Measurements from ENCODE around the gene CFAP100. TPM values are rescaled to one million over a fixed set of nuclear protein-coding genes. Genes with fewer than 3 reads are reported as not detected.

Gene CFAP100
- total RNA-seq, 2 experiments from 2014 or later: not detected

- no peak for DNase-seq
- no peak overlapping the region for H3K4me3 Mint-ChIP-seq
- peaks cover 4% of the 10 kb centered on the region for H3K4me1 Mint-ChIP-seq
- POLR2A ChIA-PET: no interaction called here
- H3K27me3 Mint-ChIP-seq: peaks cover 26% of the 10 kb centered on the region
- ATAC-seq (ENCODE audit: low read depth): no peak
- H3K9me3 Mint-ChIP-seq: no peaks in the 10 kb centered on the region
- H3K36me3 Mint-ChIP-seq: no peaks in the 10 kb centered on the region
- no peak overlapping the region for H3K27ac Mint-ChIP-seq
These were observed 18.4 kb downstream of the CFAP100 start for GRCh38 chr3:126412841-126413692.

- Mint-ChIP-seq H3K9me3 (no peaks in the 10 kb centered on the region), H3K27ac (no peak overlapping the region), H3K36me3 (no peaks in the 10 kb centered on the region), H3K4me3 (no peak overlapping the region), H3K27me3 (peaks cover 26% of the 10 kb centered on the region), H3K4me1 (peaks cover 4% of the 10 kb centered on the region)
- ATAC-seq (ENCODE audit: low read depth) (no peak), DNase-seq (no peak)
- POLR2A ChIA-PET: no interaction called here
These were observed 19.0 kb downstream of the CFAP100 start for GRCh38 chr3:126413693-126414080.

DNA sequence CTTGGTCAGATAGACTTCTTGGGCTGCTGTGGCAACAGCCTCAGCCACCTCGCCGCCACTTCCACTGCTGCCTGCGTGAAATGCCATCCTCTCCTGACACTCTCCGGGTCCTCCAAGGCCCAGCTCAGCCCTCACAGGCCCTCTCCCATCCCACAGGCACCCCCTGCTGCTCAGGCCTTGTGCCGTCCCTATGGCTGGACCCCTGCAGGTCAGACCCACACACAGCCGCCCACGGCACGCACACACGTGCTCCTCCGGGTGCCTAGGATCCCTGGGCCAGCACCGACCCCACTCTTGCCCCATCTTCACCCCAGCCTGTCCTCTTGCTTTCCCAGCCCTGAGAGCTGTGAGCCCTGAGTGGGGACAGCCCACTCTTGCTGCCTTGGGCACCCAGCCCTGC is 19.7 kb downstream of the CFAP100 start:
- Mint-ChIP-seq H3K9me3 (no peaks in the 10 kb centered on the region), H3K4me1 (peaks cover 4% of the 10 kb centered on the region), H3K4me3 (no peak overlapping the region), H3K27me3 (peaks cover 26% of the 10 kb centered on the region), H3K36me3 (no peaks in the 10 kb centered on the region), H3K27ac (no peak overlapping the region)
- POLR2A ChIA-PET: no interaction called here
- DNase-seq (no peak), ATAC-seq (ENCODE audit: low read depth) (no peak)

GRCh38 chr3:126414961-126415660 is 20.4 kb downstream of the CFAP100 start:
- POLR2A ChIA-PET: no interaction called here
- Mint-ChIP-seq H3K36me3 (no peaks in the 10 kb centered on the region), H3K27ac (no peak overlapping the region), H3K4me3 (no peak overlapping the region), H3K4me1 (peaks cover 4% of the 10 kb centered on the region), H3K27me3 (peaks cover 26% of the 10 kb centered on the region), H3K9me3 (no peaks in the 10 kb centered on the region)
- no peak for DNase-seq
- ATAC-seq (ENCODE audit: low read depth): no peak

GRCh38 chr3:126415661-126416591 is 21.2 kb downstream of the CFAP100 start:
- no peaks in the 10 kb centered on the region for H3K36me3 Mint-ChIP-seq
- ATAC-seq (ENCODE audit: low read depth) (no peak), DNase-seq (no peak)
- POLR2A ChIA-PET: no interaction called here
- H3K4me3 Mint-ChIP-seq: no peak overlapping the region
- no peaks in the 10 kb centered on the region for H3K9me3 Mint-ChIP-seq
- H3K4me1 Mint-ChIP-seq: peaks cover 9% of the 10 kb centered on the region
- no peak overlapping the region for H3K27ac Mint-ChIP-seq
- H3K27me3 Mint-ChIP-seq: peaks cover 22% of the 10 kb centered on the region

GRCh38 chr3:126416943-126417342 is 22.2 kb downstream of the CFAP100 start:
- ATAC-seq (ENCODE audit: low read depth): no peak
- H3K4me1 Mint-ChIP-seq: peaks cover 9% of the 10 kb centered on the region
- peaks cover 14% of the 10 kb centered on the region for H3K27me3 Mint-ChIP-seq
- H3K27ac Mint-ChIP-seq: no peak overlapping the region
- no peak overlapping the region for H3K4me3 Mint-ChIP-seq
- DNase-seq: no peak
- no peaks in the 10 kb centered on the region for H3K9me3 Mint-ChIP-seq
- POLR2A ChIA-PET: no interaction called here
- H3K36me3 Mint-ChIP-seq: no peaks in the 10 kb centered on the region

- ATAC-seq (ENCODE audit: low read depth) (no peak), DNase-seq (no peak)
- Mint-ChIP-seq H3K9me3 (no peaks in the 10 kb centered on the region), H3K4me1 (peaks cover 9% of the 10 kb centered on the region), H3K4me3 (no peak overlapping the region), H3K27me3 (peaks cover 11% of the 10 kb centered on the region), H3K27ac (no peak overlapping the region), H3K36me3 (no peaks in the 10 kb centered on the region)
- POLR2A ChIA-PET: no interaction called here
These were observed 22.8 kb downstream of the CFAP100 start for GRCh38 chr3:126417515-126417914.

GRCh38 chr3:126417981-126418530 is 23.3 kb downstream of the CFAP100 start:
- no peak overlapping the region for H3K4me3 Mint-ChIP-seq
- H3K9me3 Mint-ChIP-seq: no peaks in the 10 kb centered on the region
- POLR2A ChIA-PET: no interaction called here
- H3K36me3 Mint-ChIP-seq: no peaks in the 10 kb centered on the region
- peaks cover 11% of the 10 kb centered on the region for H3K27me3 Mint-ChIP-seq
- H3K4me1 Mint-ChIP-seq: peaks cover 9% of the 10 kb centered on the region
- ATAC-seq (ENCODE audit: low read depth): no peak
- no peak overlapping the region for H3K27ac Mint-ChIP-seq
- no peak for DNase-seq

DNA sequence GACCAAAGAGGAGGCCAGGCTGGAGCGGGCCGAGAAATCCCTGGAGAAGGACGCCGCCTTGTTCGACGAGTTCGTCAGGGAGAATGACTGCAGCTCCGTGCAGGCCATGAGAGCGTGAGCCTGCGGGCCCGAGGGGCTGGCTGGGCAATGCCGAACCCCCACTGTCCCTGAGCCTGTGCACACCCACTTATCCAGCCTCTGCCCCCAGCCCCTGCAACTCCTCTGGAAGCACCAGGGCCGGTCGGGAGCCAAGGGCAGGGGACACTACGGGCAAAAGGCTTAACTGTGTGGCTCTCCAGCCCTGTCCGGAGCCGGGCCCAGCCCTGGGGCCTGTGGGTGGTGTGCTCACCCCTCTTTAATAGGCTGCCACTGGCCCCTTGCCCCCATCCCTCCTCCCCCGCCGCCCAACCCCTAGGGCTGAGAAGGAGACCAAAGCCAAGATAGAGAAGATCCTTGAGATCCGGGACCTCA is 24.0 kb downstream of the CFAP100 start:
- ATAC-seq (ENCODE audit: low read depth): no peak
- Mint-ChIP-seq H3K36me3 (no peaks in the 10 kb centered on the region), H3K27ac (no peak overlapping the region), H3K27me3 (peaks cover 10% of the 10 kb centered on the region), H3K4me1 (peaks cover 9% of the 10 kb centered on the region), H3K9me3 (no peaks in the 10 kb centered on the region), H3K4me3 (no peak overlapping the region)
- POLR2A ChIA-PET: no interaction called here
- DNase-seq: no peak

DNA sequence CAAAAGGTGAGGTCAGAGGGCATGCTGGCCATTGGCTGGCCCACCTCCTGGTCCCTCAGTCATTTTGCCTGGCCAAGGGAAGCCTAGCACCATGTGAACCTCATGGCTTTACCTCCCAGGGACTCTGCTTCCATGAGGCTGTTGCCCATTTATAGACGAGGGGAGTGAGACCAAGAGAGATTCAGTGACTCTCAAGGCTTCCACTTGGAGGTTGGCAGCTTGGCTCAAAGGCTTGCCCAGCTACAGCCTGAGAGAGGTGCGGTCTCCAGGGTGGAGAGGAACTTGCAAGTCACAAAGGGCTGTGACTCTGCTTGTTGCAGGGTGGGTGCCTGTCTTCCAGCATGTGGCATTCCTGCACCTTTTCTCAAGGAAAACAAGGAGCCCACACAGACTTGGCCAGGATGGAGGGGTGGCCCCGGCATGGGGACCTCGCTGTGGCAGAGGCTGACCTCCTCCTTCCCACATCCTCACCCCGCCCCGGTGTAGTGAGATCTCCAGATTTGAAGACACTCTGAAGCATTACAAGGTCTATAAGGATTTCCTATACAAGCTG is 24.5 kb downstream of the CFAP100 start:
- Mint-ChIP-seq H3K27ac (no peak overlapping the region), H3K36me3 (no peaks in the 10 kb centered on the region), H3K27me3 (peaks cover 10% of the 10 kb centered on the region), H3K9me3 (no peaks in the 10 kb centered on the region), H3K4me1 (peaks cover 9% of the 10 kb centered on the region), H3K4me3 (no peak overlapping the region)
- ATAC-seq (ENCODE audit: low read depth) (no peak), DNase-seq (no peak)
- POLR2A ChIA-PET: no interaction called here

DNA sequence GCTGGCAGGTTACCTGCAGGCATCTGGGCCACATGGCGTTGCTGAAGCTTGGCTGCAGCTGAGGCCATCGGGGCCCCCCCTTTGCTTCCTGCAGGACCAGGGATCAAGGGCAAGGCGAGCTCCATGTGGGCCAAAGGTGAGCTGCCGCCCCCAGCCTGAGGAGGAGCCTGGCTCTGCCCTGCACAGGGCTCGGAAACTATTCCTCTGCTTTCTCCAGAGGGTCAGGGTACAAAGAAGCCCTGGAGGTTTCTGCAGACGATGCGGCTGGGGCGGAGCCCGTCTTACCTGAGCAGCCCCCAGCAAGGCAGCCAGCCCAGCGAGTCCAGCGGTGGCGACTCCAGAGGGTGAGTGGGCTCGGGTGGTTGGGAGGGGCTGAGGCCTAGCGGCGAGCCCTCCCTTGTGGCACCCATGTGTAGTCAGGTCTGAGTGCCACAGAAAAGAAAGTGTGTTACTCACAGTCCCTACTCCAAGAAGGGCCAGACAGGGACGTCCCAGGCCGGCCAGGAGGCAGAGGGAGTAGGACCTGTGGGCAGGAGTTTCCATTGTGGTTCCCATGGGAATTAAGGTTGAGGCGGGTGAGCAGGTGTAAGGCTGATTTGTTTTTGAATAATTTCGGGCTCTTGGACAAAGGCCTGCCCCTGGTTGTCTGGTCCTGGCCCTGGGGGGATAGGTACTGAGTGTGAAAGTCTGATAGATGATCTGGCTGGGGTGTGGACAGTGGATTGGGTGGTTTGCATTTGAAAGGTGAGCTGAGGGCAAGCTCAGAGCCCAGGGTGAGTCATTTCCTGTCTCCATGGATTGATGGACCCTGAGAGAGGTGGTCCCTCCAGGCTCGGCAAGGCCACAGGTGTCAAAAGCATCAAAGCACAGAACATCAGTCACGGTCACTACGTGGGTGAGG is 25.4 kb downstream of the CFAP100 start:
- Mint-ChIP-seq H3K4me3 (no peak overlapping the region), H3K27ac (no peak overlapping the region), H3K27me3 (peaks cover 7% of the 10 kb centered on the region), H3K9me3 (no peaks in the 10 kb centered on the region), H3K4me1 (peaks cover 9% of the 10 kb centered on the region), H3K36me3 (no peaks in the 10 kb centered on the region)
- POLR2A ChIA-PET: interaction anchor here (0.6 kb wide), 1 partner anchor 176 kb away, joined by 3 read pairs; no protein-coding TSS in a partner anchor
- DNase-seq (no peak), ATAC-seq (ENCODE audit: low read depth) (no peak)

DNA sequence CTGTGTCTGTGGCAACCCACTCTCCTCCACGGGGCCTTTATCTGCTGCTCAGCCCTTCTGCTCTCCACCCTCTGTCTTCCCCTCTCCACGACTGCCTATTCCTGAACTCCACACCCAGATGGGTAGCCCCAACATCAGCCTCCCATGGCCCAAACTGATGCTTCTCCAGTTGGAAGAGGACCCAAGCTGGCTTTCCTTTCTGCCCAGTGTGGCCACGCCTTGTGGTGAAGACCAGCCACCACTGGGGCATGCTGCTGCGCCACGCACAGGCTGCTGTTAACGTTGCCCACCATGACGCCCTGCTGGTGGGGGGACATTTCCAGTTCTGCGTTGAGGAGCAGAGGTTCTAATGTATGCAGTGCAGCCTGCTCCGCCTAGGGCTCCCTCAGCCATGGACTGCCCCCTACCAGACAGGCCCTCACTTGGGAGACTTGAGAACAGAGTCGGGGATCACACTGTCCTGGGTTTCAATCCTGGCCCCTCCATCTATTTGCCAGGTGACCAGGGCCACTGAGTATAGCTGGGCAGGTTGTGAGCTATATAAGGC is 26.9 kb downstream of the CFAP100 start:
- ATAC-seq (ENCODE audit: low read depth) (no peak), DNase-seq (no peak)
- H3K27ac Mint-ChIP-seq: no peak overlapping the region
- no peaks in the 10 kb centered on the region for H3K36me3 Mint-ChIP-seq
- H3K9me3 Mint-ChIP-seq: peaks cover 7% of the 10 kb centered on the region
- POLR2A ChIA-PET: no interaction called here
- peaks cover 5% of the 10 kb centered on the region for H3K27me3 Mint-ChIP-seq
- peaks cover 9% of the 10 kb centered on the region for H3K4me1 Mint-ChIP-seq
- H3K4me3 Mint-ChIP-seq: no peak overlapping the region

Measured in activated naive CD8-positive, alpha-beta T cell treated with anti-CD3 and anti-CD28 coated beads, Interleukin-2, amount 10 ng/mL, durations not matched to agents 7 days and 5 days (primary cell).